Activated CD4-positive, alpha-beta T cell treated with anti-CD3 and anti-CD28 coated beads for 36 hours (primary cell): ENCODE data around the gene STAM2. TPM values are rescaled to one million over a fixed set of nuclear protein-coding genes. Genes with fewer than 3 reads are reported as not detected.
"Not testable (repeated sequence)": the region's sequence is repeated elsewhere in the genome, so short reads cannot be mapped to it uniquely, and the experiment has no call there.

Experiments
- ATAC-seq: fragments of 200-7000 bp; cut with Tn5 transposase; one replicate; pipeline ENCODE4 v1.10.0; 2021; ENCODE audit warnings: mild to moderate bottlenecking, moderate library complexity
- CTCF ChIA-PET: fragments of 350-600 bp; sonication (Branson Sonifier 250); formaldehyde crosslinking; loops from one replicate; lab custom pipeline; 2021; ENCODE audit warnings: antibody characterized with exemption; lab: Charles Lee
- POLR2A ChIA-PET: fragments of 350-600 bp; sonication (Branson Sonifier 250); formaldehyde crosslinking; loops from one replicate; lab custom pipeline; 2021; ENCODE audit warnings: antibody characterized with exemption, inconsistent platforms; lab: Charles Lee
- DNase-seq: peaks from one replicate; pipeline ENCODE4 v3.0.0-alpha.2; 2020
- H3K27ac Mint-ChIP-seq: one replicate; pipeline ENCODE4 v1.8.0; 2021; ENCODE audit warnings: mixed read lengths
- H3K27me3 Mint-ChIP-seq: one replicate; pipeline ENCODE4 v1.8.0; 2021; ENCODE audit warnings: mixed read lengths
- H3K36me3 Mint-ChIP-seq: one replicate; pipeline ENCODE4 v1.8.0; 2021; ENCODE audit warnings: low read depth, mixed read lengths
- H3K4me1 Mint-ChIP-seq: one replicate; pipeline ENCODE4 v1.8.0; 2021; ENCODE audit warnings: mixed read lengths
- H3K4me3 Mint-ChIP-seq: one replicate; pipeline ENCODE4 v1.8.0; 2021; ENCODE audit warnings: mild to moderate bottlenecking, moderate library complexity, mixed read lengths
- H3K9me3 Mint-ChIP-seq: one replicate; pipeline ENCODE4 v1.8.0; 2021; ENCODE audit warnings: low read depth, mixed read lengths
- intact Hi-C, 2 experiments: fragments of 100-400 bp; cut with DNase I in 1 of 2; cut with micrococcal nuclease in 1 of 2; formaldehyde crosslinking; loops; one replicate each; pipeline versions ENCODE4 v1.14.2 to v1.15.1; 2022 to 2024; cut with DNase I, micrococcal nuclease
- total RNA-seq, 2 experiments: library from RNA; stranded (reverse); gene quantifications; one replicate each; pipeline ENCODE4 v1.2.3, GENCODE V29; 2021

The STAM2 gene
- 10 to 100 TPM; 14.9 to 18.5 TPM for total RNA-seq

DNA sequence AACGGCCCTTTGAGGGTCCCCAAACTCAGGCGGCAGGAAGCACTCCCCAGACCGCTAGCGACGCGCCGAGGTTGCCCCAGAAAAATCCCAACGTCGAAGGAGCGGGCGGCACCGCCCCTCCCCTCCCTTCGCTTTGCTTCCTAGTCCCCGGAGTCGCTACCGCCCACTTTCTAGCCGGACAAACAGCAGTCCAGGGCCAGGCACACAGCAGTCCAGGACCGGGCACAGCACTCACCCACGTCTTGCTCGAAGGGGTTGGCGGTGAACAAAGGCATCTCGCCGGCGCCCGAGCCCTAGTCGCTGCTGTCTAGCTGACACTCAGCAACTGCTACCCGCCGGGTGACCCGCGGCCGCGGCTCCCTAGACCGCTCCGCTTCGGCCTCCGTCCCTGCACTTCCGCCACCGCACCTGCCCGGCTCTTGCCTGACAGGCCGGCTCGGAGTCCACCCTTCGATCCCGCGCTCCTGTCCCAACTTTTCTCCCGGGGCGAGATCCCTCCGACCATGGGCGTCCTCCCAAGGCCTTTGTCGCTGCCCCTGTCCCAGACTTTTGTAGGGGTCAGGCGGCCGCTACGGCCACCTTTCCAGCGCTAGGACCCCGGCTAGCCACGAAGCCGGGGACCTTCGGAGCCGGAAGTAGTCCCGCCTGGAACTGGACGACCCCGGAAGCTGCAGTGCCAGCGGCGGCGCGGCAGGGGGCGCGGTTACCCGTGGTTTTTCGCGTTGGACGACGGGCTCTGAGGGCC is at the start of gene STAM2:
Gene STAM2, minus strand, starts transcription at position 396 of the 745 bp plus-strand sequence. Its CDS starts 121 bp downstream, at position 275.
- no peaks in the 10 kb centered on the region for H3K27me3 Mint-ChIP-seq
- H3K4me3 Mint-ChIP-seq = peak within 1 kb of the TSS; percentile 95
- H3K27ac Mint-ChIP-seq = peak within 1 kb of the TSS; percentile 99
- H3K9me3 Mint-ChIP-seq = no peaks in the 10 kb centered on the region
- ATAC-seq (peak; percentile 88), DNase-seq (peak; percentile 96)
- POLR2A ChIA-PET = interaction anchor here (0.6 kb wide), 1 partner anchor 81 kb away, joined by 4 read pairs; no protein-coding TSS in a partner anchor
- H3K4me1 Mint-ChIP-seq = peaks cover 26% of the 10 kb centered on the region
- intact Hi-C loops = loop anchor here (1.0 to 5.0 kb wide), 12 partner anchors 138 to 543 kb away; partner anchors contain the start of genes ARL5A (in 2 of the 2), FMNL2 (in 2 of the 2), ARL6IP6 (in 1 of the 2) and PRPF40A (in 1 of the 2)
- H3K36me3 Mint-ChIP-seq = peaks cover 4% of the 10 kb centered on the region
- CTCF ChIA-PET = interaction anchor here (0.6 to 2.6 kb wide), 17 partner anchors 8 to 541 kb away, joined by 3 to 27 read pairs (median 4); no protein-coding TSS in a partner anchor

DNA sequence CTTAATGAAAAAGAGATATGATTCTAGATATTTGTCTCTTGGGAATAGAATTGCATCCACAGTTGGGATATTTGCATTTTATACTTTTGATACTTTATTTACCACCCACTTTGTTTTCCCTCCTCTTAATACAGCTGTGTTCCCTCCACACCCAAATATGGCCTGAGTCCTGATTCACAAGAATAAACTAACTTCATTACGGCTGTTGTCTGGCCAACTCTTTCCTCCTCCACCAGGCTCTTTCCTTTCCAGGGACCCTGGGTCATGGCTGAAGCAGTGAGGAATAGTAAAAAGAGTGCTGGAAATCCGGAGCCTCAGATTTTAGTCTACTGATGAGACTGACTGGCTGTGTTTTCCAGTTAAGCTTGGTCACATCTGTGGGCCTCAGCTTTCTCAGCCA is 48.4 kb upstream of the STAM2 start:
- H3K27me3 Mint-ChIP-seq = peaks cover 8% of the 10 kb centered on the region
- H3K27ac Mint-ChIP-seq = no peak overlapping the region
- ATAC-seq (no peak), DNase-seq (no peak)
- H3K36me3 Mint-ChIP-seq = no peaks in the 10 kb centered on the region
- no peak overlapping the region for H3K4me3 Mint-ChIP-seq
- ChIA-PET POLR2A (no interaction called here), CTCF (no interaction called here)
- intact Hi-C loops = no loop called here
- no peaks in the 10 kb centered on the region for H3K4me1 Mint-ChIP-seq
- H3K9me3 Mint-ChIP-seq = no peaks in the 10 kb centered on the region

DNA sequence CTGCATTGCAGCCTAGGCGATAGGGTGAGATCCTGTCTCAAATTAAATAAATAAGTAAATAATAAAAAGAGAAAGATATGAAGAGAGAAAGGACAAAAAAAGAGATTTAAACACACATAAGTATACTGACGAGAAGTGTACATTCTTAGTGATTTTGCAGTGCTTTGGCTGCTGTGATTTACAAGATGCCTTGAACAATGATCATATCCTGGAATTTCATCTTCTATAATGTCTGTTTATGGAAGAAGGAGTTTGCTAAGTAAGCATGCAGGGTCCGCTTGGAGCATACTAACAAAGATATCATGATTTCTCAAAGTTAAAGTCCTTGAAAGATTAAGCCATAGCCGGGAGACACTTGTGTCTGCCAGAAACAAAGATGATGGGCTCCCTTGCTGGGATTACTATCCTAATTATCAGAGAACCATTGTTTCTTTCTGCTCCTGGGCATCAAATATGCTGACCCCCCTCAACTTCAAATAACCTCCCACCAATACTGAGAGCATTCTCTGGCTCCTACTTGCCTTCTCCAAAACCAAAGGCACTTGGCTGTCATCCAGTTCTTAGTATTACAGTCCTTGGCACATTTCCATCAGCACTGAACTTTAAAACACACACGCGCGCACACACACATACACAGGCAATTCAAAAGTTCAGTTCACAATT is 47.5 kb upstream of the STAM2 start:
- peak; percentile 9 for DNase-seq
- CTCF ChIA-PET = no interaction called here

DNA sequence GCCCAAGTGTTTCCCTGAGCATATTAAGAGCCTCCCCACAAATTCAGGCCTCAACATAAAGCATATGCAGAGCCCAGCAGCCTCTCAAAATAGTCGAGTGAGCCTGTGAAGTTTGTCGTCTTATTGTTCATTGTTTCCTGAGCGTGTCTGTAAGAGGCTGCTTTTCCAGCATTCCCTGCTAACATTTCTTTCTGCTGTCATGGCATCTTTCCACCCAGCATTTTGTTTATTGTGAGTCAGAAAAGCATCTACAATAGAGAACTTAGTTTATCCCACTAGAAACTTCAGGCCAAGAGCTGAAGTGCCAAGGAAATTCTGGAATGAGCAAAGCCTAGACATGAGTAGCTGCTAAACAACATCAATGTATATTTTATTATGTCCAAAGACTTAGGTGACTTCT is 46.3 kb upstream of the STAM2 start:
- POLR2A ChIA-PET = no interaction called here
- Mint-ChIP-seq H3K27ac (no peak overlapping the region), H3K4me1 (no peaks in the 10 kb centered on the region), H3K9me3 (no peaks in the 10 kb centered on the region), H3K36me3 (no peaks in the 10 kb centered on the region), H3K27me3 (peaks cover 8% of the 10 kb centered on the region), H3K4me3 (no peak overlapping the region)
- DNase-seq = no peak
- intact Hi-C loops = no loop called here
- no peak for ATAC-seq
- CTCF ChIA-PET = no interaction called here

More for the DNA sequence above, 47.5 kb upstream of the STAM2 start:
- Mint-ChIP-seq H3K36me3 (no peaks in the 10 kb centered on the region), H3K4me1 (no peaks in the 10 kb centered on the region), H3K9me3 (no peaks in the 10 kb centered on the region), H3K27me3 (peaks cover 8% of the 10 kb centered on the region), H3K4me3 (no peak overlapping the region), H3K27ac (no peak overlapping the region)
- no peak for ATAC-seq
- intact Hi-C loops = no loop called here
- POLR2A ChIA-PET = no interaction called here

DNA sequence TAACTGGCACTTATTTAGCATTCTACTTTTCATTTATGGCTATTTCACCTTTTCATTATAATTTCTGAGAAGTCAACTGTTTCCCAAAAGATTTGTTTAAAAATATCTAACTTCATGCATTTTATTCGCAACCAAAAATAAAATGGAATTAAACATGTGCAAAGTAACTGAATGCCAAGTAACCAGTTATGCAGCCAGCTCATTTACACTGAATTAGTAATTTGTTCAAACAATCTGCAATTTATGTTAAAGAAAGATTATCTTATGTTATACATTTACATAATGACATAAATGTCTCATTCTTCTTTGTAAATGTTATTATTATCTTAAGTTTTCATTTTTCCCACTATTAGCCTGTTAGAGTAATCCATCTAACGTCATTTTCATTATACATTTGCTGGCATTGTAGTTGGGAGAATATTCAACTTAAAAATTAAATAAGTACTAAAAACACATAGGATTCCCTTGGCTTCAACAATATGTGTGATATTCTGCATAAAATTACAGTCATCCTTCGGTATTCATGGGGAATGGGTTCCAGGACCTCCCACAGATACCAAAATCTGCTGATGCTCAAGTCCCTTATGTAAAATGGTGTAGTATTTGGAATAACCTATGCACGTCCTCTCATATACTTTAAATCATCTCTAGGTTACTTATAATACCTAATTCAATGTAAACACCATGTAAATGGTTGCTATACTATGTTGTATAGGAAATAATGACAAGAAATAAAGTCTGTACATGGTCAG is 43.7 kb upstream of the STAM2 start:
- intact Hi-C loops = no loop called here
- no peaks in the 10 kb centered on the region for H3K36me3 Mint-ChIP-seq
- DNase-seq (no peak), ATAC-seq (no peak)
- H3K4me1 Mint-ChIP-seq = no peaks in the 10 kb centered on the region
- H3K27me3 Mint-ChIP-seq = peaks cover 5% of the 10 kb centered on the region
- H3K4me3 Mint-ChIP-seq = no peak overlapping the region
- ChIA-PET CTCF (no interaction called here), POLR2A (no interaction called here)
- H3K9me3 Mint-ChIP-seq = no peaks in the 10 kb centered on the region
- H3K27ac Mint-ChIP-seq = no peak overlapping the region

DNA sequence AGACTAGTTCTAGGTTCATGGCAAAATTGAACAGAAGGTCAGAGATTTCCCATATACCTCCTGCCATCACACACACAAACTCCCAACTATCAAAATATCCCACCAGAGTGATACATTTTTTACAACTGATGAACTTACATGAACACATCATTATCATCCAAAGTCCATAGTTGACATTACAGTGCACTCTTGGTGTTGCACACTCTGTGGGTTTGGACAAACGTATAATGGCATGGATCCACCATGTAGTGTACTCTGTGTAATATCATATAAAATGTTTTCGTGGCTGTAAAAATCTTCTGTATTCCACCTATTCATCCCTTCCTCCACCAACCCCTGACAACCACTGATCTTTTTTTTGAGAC is 25.9 kb upstream of the STAM2 start:
- ATAC-seq = no peak
- POLR2A ChIA-PET = no interaction called here
- no peaks in the 10 kb centered on the region for H3K9me3 Mint-ChIP-seq
- H3K36me3 Mint-ChIP-seq = no peaks in the 10 kb centered on the region
- H3K27ac Mint-ChIP-seq = no peak overlapping the region
- intact Hi-C loops = no loop called here
- no peak for DNase-seq
- CTCF ChIA-PET = no interaction called here
- H3K27me3 Mint-ChIP-seq = peaks cover 17% of the 10 kb centered on the region
- H3K4me3 Mint-ChIP-seq = no peak overlapping the region
- peaks cover 6% of the 10 kb centered on the region for H3K4me1 Mint-ChIP-seq

DNA sequence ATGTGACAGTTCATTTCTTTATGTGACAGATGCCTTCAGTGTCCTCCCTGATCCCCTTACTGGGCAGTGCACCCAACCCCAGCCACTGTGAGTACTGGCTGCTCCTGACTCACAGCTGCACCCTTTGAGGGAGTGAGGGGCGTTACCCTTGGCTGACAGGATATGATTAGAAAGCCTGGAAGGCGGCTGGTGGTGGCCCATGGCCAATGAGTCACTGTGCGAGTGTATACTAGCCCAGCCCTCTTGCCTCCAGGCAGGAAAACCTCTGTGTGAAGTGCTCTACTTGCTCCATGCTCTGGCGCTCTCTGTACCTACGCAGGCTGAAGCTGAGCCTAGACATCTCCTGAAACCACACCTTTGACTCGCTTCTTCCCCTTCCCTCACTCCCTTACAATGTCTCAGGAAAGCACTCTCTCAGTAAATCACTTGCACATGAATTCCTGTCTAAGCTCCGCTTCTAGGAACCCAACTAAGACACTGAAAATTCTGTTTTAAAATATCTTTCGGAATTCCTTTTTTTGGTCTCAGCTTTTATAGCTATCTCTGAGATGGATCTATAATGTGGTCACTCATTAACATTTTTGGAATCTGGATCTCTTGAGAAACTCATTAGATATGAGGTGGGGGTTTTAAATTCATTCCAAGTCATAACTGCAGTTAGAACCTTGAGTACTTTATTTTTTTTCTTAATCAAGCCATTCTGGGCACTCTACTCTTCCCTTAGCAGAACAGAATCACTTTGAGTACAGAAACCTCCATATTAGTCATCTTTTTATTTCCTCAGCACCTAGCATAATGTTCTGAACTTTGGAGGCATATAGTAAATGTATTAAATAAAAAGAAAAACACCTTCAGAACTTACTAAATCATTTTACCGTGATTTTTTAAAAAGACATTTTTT is 25.3 kb upstream of the STAM2 start:
- H3K9me3 Mint-ChIP-seq = no peaks in the 10 kb centered on the region
- CTCF ChIA-PET = interaction anchor here (1.2 to 1.3 kb wide), 2 partner anchors 8 to 435 kb away, joined by 3 read pairs; no protein-coding TSS in a partner anchor
- H3K36me3 Mint-ChIP-seq = no peaks in the 10 kb centered on the region
- ATAC-seq (peak; percentile 100), DNase-seq (peak; percentile 70)
- peaks cover 17% of the 10 kb centered on the region for H3K27me3 Mint-ChIP-seq
- H3K4me3 Mint-ChIP-seq = no peak overlapping the region
- H3K27ac Mint-ChIP-seq = no peak overlapping the region
- POLR2A ChIA-PET = interaction anchor here (0.6 kb wide), 1 partner anchor 393 kb away, joined by 3 read pairs; no protein-coding TSS in a partner anchor
- intact Hi-C loops = no loop called here
- peaks cover 6% of the 10 kb centered on the region for H3K4me1 Mint-ChIP-seq

DNA sequence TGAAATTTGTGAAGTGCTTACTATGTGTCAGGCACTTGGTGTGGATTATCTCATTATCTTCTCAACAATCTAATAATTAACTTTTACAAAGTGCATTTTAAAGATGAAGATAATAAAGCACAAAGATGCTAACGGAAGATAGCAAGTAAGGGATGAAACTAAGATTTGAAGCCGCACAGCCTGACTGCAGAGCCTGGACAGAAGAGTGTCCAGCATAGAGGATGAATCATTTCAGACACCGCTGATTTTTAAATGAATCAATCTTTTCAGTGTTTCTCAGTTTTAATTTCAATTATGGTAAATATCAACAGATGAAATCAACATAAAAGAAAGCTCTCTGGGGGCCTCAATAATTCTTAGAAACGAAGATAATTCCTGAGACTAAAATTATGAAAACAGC is 24.5 kb upstream of the STAM2 start:
- Mint-ChIP-seq H3K27me3 (peaks cover 17% of the 10 kb centered on the region), H3K4me1 (peaks cover 6% of the 10 kb centered on the region), H3K27ac (no peak overlapping the region), H3K9me3 (no peaks in the 10 kb centered on the region), H3K36me3 (no peaks in the 10 kb centered on the region), H3K4me3 (no peak overlapping the region)
- POLR2A ChIA-PET = interaction anchor here (0.6 kb wide), 1 partner anchor 393 kb away, joined by 3 read pairs; no protein-coding TSS in a partner anchor
- intact Hi-C loops = no loop called here
- no peak for DNase-seq
- CTCF ChIA-PET = interaction anchor here (1.2 to 1.3 kb wide), 2 partner anchors 9 to 436 kb away, joined by 3 read pairs; no protein-coding TSS in a partner anchor
- ATAC-seq = no peak

DNA sequence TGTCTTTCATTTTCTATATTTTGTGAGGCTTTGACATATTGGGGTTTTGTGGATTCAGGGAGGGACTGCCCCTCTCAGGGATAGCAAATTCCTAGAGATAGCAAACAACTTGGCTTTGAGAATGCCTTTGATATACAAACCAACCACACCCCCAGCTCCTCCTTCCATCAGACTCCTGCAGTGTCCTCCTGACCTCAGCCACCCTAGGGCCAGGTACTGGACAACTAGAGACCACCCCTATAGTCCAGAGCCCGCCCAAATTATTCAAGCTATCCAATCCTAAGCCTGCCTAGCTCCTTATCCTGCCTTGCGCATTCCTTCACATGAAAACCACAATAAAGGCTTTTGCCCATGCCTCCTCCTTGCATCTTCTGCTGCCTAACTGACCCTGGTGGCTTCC is 22.9 kb upstream of the STAM2 start:
- H3K4me1 Mint-ChIP-seq = peaks cover 6% of the 10 kb centered on the region

DNA sequence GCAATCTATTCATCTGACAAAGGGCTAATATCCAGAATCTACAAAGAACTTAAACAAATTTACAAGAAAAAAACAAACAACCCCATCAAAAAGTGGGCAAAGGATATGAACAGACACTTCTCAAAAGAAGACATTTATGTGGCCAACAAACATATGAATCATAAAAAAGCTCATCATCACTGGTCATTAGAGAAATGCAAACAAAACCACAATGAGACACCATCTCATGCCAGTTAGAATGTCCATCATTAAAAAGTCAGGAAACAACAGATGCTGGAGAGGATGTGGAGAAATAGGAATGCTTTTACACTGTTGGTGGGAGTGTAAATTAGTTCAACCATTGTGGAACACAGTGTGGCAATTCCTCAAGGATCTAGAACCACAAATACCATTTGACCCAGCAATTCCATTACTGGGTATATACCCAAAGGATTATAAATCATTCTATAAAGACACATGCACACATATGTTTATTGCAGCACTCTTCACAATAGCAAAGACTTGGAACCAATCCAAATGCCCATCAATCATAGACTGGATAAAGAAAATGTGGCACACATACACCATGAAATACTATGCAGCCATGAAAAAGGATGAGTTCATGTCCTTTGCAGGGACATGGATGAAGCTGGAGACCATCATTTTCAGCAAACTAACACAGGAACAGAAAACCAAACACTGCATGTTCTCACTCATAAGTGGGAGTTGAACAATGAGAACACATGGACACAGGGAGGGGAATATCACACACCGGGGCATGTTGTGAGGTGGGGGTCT is 22.1 kb upstream of the STAM2 start:
- H3K4me1 Mint-ChIP-seq, H3K36me3 Mint-ChIP-seq, POLR2A ChIA-PET, ATAC-seq, CTCF ChIA-PET, DNase-seq, H3K9me3 Mint-ChIP-seq, H3K27ac Mint-ChIP-seq, intact Hi-C loops, H3K4me3 Mint-ChIP-seq: not testable (repeated sequence)
- peaks cover 29% of the 10 kb centered on the region for H3K27me3 Mint-ChIP-seq

More for the DNA sequence above, 22.9 kb upstream of the STAM2 start:
- ChIA-PET CTCF (no interaction called here), POLR2A (no interaction called here)
- Mint-ChIP-seq H3K4me3 (no peak overlapping the region), H3K27ac (no peak overlapping the region), H3K9me3 (no peaks in the 10 kb centered on the region), H3K27me3 (peaks cover 22% of the 10 kb centered on the region), H3K36me3 (no peaks in the 10 kb centered on the region)
- intact Hi-C loops = no loop called here
- ATAC-seq (no peak), DNase-seq (no peak)
